ENCODE results near the gene CATSPERB.
"Not testable (repeated sequence)": the region's sequence is repeated elsewhere in the genome, so short reads cannot be mapped to it uniquely, and the experiment has no call there.

CATSPERB gene, protein sequence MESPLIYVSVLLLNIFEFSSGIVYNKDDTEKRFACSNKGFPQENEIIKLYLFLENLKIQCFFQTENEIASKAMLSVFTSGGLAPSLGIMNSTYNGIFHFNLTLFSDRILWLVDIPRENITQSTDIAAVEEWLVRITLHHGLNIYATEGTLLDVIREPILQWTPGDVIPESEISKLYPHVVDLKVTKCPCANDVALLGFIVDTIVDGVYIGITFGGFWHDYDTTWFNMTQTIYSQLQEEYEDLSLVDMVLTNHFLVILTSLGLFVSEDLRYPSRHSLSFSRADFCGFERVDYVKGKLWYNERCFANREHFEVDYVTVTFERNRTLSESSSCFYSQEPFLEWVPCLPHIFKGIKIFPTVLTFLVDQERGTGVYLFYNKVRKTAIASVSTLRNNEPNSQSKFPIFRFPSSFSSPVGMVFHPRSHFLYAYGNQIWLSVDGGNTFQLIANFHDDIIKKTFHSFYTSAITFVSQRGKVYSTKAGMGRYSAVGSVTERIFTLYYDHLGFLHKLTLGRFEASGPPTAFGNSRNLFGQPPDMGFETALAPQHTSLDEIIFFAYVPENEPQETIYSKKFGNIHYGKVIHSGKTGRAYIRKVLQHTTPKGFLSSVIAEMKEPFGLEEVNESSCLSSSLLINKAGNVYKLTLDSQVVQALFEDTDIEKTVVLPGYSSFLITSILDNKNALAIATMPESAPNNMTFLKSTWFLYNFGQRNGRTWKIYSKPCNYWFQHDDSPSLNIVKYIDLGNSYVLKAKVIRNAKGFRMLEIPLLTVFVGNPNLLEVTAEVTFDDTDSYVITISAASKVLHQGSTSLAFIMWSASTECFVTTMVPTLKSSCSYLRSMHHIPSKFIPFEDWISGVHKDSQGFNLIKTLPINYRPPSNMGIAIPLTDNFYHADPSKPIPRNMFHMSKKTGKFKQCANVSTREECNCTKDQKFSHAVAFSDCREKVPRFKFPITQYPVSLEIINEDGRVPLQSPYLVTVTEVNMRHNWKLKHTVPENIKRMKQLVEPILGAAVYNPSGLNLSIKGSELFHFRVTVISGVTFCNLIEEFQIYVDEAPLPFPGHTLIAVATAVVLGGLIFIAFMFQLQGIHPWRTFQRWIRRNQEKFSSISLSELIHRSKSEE

DNA sequence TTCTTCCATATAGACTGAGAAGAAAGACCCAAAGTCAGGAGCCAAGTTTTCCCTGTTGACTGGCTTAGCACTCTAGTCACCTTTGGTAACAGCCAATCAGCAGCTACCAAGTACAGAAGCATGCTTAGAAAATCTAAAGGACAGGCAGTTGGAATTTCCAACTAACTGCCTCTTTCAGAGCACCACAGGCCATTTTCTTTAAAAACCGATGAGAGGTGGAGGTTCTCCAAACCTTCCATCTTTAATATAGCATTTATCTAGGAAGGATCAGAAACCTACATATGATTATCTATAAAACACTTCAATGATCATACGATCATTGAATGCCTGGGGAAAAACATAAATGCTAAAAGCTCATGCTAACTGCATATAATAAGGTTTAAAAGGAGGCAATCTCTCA lies at the start of gene CATSPERB:
Gene CATSPERB, minus strand, starts transcription at position 101 of the 400 bp plus-strand sequence. CDS start 2,607 bp downstream, outside the sequence.
- DNase-seq (ENCODE audit: low read depth in 2 of 2), result no peak

DNA sequence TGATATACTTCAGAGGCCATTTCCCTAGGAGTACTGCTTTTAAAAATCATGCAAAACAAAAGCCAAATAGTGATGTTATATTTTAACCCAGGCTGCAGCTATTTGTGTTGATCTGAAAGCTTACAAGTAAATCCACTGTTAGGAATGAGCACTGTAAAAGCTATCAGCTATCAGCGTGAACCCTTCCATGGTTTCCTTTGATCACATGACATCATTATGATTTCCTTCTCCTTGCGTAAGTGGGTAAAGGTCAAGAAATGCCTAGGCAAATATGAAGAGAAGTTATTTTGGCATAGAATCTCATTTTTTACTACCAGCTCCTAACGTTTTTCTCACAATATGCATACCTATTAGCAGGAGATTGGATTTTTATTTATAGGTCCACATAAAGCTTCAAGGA lies 48.6 kb upstream of the CATSPERB start:
- DNase-seq (ENCODE audit: low read depth in 2 of 2), result no peak

DNA sequence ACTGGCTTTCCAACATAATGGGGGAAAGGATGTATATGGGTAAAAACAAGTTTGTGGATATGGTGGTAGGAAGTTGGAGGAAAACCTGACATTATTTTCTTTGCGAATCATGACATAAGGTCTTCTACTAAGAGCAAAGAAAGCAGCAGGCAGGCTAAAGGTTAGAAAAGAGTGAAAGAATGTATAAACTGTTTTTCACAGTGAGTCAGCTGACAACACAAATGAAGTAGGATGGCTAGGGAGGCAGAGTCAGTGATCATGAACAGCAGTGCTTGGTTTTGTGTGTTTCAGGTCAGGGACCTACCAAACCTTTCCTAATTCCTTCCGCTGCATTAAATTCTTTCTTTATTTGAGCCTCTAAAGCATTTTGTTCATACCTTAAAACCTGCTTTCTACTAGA lies 46.3 kb upstream of the CATSPERB start:
- DNase-seq (ENCODE audit: low read depth in 2 of 2), result no peak

DNA sequence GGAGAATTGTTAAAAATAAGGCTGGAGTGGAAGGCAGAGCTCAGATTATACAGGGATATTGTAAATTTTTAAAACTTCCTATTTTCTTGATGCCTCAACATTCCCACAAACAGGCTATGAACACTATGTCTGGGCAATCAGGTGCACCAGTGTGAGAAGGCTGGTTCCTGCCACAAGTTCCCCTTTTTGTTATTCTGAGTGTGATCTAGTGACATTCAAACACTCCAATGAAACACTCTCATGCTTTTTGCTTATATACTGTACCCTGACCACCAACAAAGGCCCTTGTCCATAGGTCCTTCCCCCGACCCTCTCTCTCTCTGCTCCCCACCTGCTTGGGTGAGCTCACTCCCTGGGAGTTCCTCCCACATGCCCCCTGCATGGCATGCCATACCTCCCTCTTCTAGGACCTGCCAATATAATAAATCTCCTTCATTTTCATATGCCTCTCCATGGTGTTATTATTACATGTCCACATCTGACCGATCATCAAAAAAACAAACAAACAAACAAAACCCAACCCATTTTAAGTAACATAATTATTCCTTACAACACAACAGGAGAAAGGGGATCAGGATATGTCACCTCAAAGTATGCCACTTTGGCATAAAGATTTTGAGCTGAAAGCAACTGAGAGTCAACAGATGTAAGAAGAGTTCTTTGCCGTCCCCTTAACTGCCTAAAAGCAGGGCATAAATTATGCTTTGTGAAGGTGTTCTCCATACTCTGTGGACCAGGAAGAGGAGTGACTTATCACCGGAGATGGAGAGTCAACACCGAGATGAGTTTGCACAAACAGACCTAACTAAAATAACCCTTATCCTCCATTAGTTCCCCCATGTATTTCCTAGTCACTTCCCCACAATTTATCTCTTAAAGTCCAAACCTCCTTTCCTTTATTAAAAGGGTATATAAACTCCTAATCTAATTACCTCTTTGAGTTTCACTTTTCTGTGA lies 42.5 kb upstream of the CATSPERB start:
- DNase-seq (ENCODE audit: low read depth in 2 of 2), result no peak

DNA sequence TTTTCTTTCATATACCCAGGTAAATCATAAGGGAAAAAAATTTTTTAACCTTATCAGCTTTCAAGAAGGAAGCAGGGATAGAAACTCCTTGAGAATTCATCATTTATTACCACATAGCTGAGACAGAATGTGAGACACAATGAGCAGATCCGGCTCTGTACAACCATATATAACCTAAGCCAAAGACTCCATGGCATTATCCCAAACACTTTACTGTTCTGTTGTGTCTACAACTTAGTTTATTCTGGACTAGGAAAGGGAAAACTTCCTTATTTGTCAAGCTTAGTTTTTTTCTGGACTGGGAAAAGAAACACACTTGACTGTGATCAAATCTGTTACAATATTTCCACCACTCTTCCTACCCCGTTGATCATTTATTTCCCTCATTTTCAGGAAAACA lies 38.3 kb upstream of the CATSPERB start:
- DNase-seq (ENCODE audit: low read depth in 2 of 2), result no peak

DNA sequence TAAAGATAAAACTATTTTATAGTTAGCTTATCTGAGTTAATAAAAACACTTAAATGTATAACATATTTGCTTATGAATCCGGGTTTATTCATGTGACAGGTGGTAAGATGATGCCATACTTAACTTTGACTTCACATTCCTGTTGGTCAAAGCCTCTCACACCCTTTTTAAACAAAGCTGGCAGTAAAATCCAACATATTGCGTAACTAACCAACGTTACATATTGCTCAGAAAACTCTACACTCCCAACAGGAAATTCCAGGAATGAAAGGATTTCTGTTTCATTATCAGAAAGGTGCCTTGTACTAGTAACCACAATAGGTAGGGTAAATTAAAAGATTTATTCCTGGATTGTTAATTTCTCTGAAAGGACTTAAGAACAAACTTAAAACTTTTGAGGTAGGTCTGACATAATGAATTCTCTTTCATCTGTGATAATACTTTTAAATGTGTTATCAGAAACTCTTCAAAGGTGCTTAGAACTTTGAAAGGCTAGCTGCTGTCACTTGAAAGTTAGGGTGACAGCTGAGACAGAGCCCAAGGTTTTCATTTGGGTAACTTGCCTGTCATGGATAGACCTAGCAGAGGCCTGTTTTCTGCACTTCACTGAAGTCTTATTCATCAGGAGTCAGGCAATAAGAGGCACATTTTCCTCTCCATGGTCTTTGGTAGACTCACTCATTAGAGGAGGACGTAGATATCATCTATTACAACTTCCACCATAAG lies 23.8 kb upstream of the CATSPERB start:
- no peak for DNase-seq (ENCODE audit: low read depth in 2 of 2)

DNA sequence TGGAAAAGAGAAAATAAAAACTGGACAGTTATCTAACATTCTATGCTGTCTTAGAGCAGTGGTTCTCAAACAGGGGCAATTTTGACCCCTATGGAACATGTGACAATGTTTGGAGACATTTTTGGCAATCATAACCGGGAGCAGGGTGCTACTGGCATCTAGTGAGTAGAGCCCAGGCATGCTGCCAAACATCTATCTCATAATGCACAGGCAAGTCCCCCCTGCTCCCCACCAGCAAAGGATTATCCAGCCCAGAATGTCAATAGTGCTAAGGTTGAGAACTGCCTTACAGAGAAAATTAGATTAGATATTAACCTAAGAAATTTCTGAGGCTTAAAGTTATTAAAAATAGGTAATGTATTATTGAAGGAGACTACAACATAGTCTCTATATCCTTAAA lies 22.9 kb upstream of the CATSPERB start:
- DNase-seq (ENCODE audit: low read depth in 2 of 2), result no peak

DNA sequence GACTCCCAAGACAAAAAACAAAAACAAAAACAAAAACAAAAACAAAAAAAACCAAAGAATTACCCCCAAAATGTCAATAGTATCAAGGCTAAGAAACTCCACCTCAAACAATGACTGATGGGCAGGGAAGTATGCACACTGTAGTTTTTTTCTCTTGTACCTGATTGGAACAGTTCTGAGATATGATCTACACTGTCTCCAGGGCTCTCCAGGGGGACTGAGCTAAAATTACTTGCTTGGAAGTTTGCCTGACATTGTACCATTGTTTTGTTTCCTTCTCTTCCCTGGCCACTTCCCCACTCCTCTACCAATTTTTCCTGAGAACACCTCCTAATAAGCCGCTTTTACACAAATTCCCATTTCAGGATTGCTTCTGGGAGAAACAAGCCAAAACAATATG lies 22.3 kb upstream of the CATSPERB start:
- DNase-seq (ENCODE audit: low read depth in 2 of 2), result no peak

DNA sequence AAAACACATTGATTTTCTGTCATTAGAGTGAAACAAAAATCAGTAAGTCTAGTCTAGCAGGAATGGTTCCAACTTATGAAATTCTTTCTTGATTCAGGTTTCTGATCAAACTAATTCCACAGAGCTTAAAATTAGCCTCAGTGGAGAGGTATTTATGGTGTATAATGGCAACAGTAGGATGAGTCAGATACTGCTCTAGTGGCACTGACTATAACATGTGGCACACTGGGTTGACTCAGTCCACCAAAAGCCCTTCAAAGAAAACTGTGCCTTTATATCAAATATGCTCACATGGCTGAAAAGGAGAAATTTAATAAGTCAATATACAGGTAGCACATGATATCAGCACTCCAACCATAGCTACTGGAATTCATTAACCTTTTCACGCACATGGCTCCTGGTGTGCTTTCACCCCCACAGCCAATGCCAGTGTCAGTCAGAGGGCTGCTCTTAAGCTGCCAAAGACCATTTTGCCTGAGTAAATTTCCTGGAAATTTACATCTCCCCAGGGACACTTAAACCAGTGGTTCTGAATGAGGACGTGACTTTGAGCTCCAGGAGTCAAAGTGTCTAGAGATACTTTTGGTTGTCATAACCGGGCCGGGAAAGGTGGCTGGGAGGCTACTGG lies 21.7 kb upstream of the CATSPERB start:
- no peak for DNase-seq (ENCODE audit: low read depth in 2 of 2)

DNA sequence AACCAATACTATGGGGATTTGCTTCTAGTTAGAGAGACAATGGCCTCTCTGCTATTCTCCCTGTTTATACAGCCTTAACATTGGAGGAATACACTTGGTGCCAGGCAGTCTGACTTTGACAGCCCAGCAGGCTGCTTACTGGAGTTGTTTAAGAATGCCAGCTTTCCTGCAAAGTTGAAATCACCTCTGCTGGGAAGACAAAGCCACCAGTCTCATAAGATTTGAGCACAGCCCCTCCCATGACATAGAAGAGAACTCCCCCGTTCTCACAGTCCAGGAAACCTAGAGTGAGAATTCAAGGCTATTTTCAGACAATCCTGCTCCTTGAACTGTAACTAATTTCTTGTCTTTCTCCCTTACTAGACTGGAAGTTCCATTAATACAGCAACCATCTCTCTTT lies 21.1 kb upstream of the CATSPERB start:
- no peak for DNase-seq (ENCODE audit: low read depth in 2 of 2)

DNA sequence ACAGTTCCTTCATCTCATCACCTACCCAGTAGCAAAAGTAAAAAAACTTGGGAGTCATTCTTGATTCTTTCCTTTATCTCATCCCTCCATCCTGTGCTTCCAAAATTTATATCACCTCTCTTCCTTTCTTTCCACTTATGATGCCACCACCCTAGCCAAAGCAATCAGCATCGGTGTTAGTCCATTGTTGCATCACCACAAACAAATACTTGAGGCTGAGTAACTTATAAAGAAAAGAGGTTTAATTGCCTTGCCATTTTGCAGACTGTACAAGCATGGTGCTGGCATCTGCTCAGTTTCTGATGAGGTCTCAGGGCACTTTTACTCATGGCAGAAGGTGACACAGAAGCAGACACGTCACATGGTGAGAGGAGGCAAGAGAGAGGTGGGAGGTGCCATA lies 19.8 kb upstream of the CATSPERB start:
- no peak for DNase-seq (ENCODE audit: low read depth in 2 of 2)

DNA sequence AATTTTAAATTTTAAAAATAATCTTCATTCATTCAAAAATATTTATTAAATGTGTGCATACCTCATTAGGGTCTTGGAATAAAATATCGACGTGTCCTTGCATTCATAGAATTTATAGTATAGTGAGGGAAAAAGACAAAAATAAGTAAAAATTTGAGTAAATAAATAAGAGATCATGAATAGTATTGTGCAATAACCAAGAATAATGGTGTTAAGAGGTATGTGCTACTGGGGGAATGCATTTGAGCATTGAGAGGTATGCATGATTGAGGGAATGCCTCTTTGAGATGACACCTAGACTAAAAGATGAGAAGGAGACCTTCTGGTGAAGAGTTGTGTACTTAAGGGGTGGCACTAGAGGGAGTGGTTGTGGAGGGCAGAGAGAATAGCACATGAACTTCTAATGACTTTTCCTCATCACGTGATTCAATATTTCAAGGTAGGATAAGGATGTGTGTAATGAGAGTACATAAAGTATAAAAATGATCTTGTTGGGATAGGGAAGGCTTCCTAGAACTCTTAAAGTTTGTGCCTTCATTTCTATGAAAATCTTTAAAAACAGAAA lies 18.8 kb upstream of the CATSPERB start:
- no peak for DNase-seq (ENCODE audit: low read depth in 2 of 2)

DNA sequence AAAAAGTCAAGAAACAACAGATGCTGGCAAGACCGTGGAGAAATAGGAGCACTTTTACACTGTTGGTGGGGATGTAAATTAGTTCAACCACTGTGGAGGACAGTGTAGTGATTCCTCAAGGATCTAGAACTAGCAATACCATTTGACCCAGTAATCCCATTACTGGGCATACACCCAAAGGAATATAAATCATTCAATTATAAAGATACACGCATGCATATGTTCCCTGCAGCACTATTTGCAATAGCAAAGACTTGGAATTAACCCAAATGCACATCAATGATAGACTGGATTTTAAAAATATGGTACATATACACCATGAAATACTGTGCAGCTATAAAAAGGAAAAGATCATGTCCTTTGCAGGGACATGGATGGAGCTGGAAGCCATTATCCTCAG lies 18.0 kb upstream of the CATSPERB start:
- no peak for DNase-seq (ENCODE audit: low read depth in 2 of 2)

DNA sequence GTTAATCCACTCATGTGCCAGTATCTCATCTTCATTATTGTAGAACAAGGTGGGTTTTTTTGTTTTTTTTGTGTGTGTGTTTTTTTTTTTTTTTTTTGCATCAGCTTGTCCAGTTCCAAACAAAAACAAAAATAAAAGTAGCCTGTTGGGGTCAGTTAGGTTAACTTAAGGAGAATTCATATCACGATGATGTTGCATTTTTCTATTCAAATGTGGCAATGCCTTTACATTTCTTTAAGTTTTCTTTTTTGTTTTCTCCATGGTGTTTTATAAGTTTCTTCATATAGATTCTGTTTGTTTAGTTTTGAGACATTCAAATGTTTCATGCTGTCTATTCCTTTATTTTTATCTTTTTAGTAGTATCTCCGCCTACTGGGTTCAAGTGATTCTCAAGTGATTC lies 16.2 kb upstream of the CATSPERB start:
- DNase-seq (ENCODE audit: low read depth in 2 of 2), result no peak

DNA sequence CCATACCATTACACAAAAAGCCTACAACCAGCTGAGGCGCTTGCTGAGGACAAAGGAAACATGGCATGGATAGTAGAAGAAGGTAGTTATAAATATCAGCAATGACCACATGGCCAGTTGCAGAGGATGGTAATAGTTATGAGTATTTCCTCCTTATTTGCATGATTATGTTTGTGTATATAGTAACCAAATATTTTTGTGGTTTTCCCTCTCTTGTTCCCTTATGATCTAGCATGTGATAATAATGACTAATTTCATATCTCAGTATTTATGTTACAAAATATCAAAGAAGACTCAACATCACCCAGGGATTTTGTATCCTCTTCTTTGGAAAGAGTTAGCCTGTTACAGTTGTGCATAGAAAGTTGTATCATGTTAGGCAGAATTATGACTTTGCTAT lies 13.5 kb upstream of the CATSPERB start:
- DNase-seq (ENCODE audit: low read depth in 2 of 2), result no peak

DNA sequence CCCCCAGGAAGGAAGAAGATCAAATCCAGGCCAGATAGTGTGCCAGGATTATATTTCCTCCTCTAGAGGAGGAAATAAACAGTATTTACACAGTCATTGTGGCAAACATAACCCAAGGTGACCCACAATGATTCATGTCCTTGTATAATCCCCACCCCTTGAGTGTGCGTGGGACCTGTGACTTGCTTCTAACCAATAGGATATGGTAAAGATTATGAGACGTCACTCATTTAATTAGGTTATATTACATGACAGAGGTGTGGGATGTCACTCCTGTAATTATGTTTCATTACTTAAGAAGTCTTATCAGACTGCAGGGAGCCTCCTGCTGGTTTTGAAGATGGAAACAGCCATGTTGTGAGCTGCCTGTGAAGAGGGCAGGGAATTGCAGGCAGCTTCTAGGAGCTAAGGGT lies 12.2 kb upstream of the CATSPERB start:
- DNase-seq (ENCODE audit: low read depth in 2 of 2), result no peak

DNA sequence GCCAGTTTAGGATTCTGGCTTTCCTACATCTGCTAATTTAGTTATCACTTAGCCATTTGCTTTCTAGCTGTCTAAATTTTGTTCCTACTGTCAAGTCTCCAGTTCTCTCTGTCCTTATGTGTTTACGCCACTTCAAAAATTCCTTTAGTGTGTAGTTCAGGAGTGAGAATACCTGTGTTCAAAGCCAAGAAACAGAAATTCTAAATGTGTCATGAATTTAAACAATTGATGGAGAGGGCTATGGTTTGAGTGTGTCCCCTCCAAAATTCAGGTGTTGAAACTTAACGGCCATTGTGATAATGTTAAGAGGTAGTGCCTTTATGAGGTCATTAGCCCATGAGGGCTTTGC lies 11.4 kb upstream of the CATSPERB start:
- no peak for DNase-seq (ENCODE audit: low read depth in 2 of 2)

DNA sequence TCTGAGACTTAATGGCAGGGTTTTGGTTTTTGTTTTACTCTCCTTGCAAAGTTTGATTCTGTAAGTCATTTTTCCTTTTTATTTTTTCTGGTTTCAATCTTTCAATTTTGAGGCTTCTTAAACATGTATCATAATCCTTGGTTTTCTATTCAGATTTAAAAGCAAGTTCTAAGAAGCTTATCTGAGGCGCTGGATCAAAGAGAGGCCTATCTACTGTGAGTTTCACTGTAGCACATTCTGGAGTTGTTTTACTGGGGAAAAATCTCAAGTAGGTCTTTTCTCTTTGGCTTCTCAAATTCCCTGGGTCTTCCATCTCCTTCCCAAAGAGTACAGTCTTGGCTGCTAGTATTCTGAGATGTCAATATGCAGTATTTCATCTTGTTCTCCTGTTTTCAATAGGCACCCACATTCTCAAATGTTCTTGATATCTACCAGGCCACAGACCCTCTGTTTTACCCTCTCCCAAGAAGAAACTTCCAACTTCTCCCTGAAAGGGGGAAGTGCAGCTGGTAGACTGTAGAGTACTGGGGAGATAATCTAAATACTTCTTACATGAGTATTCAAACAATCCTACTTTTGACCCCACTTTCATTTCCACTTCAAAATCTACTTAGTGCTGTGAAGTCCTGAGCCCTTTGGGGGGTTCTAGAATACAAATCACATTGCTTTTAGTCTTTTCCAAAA lies 10.9 kb upstream of the CATSPERB start:
- no peak for DNase-seq (ENCODE audit: low read depth in 2 of 2)

DNA sequence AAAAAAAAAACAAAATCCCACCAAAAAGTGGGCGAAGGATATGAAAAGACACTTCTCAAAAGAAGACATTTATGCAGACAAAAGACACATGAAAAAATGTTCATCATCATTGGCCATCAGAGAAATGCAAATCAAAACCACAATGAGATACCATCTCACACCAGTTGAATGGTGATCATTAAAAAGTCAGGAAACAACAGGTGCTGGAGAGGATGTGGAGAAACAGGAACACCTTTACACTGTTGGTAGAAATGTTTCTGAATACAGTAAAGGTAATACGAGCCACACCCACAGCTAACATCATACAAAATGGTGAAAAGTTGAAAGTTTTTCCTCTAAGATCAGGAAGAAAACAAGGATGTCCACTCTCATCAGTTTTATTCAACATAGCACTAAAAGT lies 8.0 kb upstream of the CATSPERB start:
- DNase-seq (ENCODE audit: low read depth in 2 of 2), result not testable (repeated sequence)
